A673 (cell line): ENCODE measurements around the gene COX6B2. TPM values are rescaled to one million over a fixed set of nuclear protein-coding genes. Genes with fewer than 3 reads are reported as not detected.

Experiments
- BruUV-seq: library from RNA; stranded (reverse); fragments of 400-500 nt; replicated peaks from 2 replicates; lab custom pipeline; 2021; lab: Mats Ljungman, UMichigan
- CTCF ChIA-PET: fragments of 300-600 bp; sonication (Branson Sonifier 250); formaldehyde crosslinking; loops from one replicate; lab custom pipeline; 2022; ENCODE audit warnings: antibody characterized with exemption; lab: Charles Lee
- POLR2A ChIA-PET: fragments of 300-600 bp; sonication (Branson Sonifier 250); formaldehyde crosslinking; loops from one replicate; lab custom pipeline; 2022; ENCODE audit warnings: antibody characterized with exemption; ENCODE audit not compliant: low non-redundant PET; lab: Charles Lee
- DNase-seq: peaks from one replicate; pipeline ENCODE4 v3.0.0-alpha.2; 2015; ENCODE audit warnings: low spot score
- H3K27ac ChIP-seq: fragments of 200-600 bp; sonication (generic); 2 replicates; pipeline ENCODE4 v1.5.1; 2016; ENCODE audit warnings: mixed run types, low read depth, mild to moderate bottlenecking, mixed read lengths, antibody characterized with exemption, low read length; ENCODE audit not compliant: poor library complexity, severe bottlenecking
- H3K27me3 ChIP-seq: fragments of 200-600 bp; sonication (generic); replicated peaks from 2 replicates; pipeline ENCODE4 v1.6.1; 2017; ENCODE audit warnings: mixed run types, low read depth, mild to moderate bottlenecking, mixed read lengths, antibody characterized with exemption, low read length; ENCODE audit not compliant: insufficient read depth, poor library complexity
- H3K36me3 ChIP-seq: fragments of 200-600 bp; sonication (generic); 2 replicates; pipeline ENCODE4 v1.6.1; 2016; ENCODE audit warnings: mixed run types, mild to moderate bottlenecking, mixed read lengths, antibody characterized with exemption, low read length; ENCODE audit not compliant: insufficient read depth, poor library complexity, severe bottlenecking
- H3K4me1 ChIP-seq: fragments of 200-600 bp; sonication (generic); 2 replicates; pipeline ENCODE4 v1.6.1; 2017; ENCODE audit warnings: mixed run types, mild to moderate bottlenecking, mixed read lengths, antibody characterized with exemption, low read length; ENCODE audit not compliant: insufficient read depth, poor library complexity, severe bottlenecking
- H3K4me3 ChIP-seq: fragments of 200-600 bp; sonication (generic); 2 replicates; pipeline ENCODE4 v1.5.1; 2016; ENCODE audit warnings: low read depth, mixed run types, mild to moderate bottlenecking, mixed read lengths, low read length; ENCODE audit not compliant: poor library complexity, severe bottlenecking
- H3K9me3 ChIP-seq: fragments of 200-600 bp; sonication (generic); 2 replicates; pipeline ENCODE4 v1.6.1; 2016; ENCODE audit warnings: mixed run types, low read depth, mild to moderate bottlenecking, mixed read lengths, antibody characterized with exemption, low read length; ENCODE audit not compliant: poor library complexity, severe bottlenecking
- EZH2 ChIP-seq: fragments of 200-600 bp; sonication (generic); IDR thresholded peaks from 2 replicates; pipeline ENCODE4 v1.6.1; 2017; ENCODE audit warnings: borderline replicate concordance, low read depth, mild to moderate bottlenecking, mixed read lengths, antibody characterized with exemption, low read length; ENCODE audit not compliant: poor library complexity, severe bottlenecking
- intact Hi-C: fragments of 100-400 bp; cut with micrococcal nuclease; formaldehyde crosslinking; loops from one replicate; pipeline ENCODE4 v1.10.0; 2022; ENCODE audit not compliant: unreplicated experiment
- total RNA-seq: library from RNA; stranded (reverse); gene quantifications from 2 replicates; pipeline ENCODE4 v1.2.3, GENCODE V29; 2021
- TF ChIP-seq, protein P1 (sequence below): fragments of 300-800, 200-600 bp; sonication (generic); conservative IDR thresholded peaks from 2 replicates; pipeline ENCODE4 v1.5.1; 2017; ENCODE audit warnings: low read depth, mild to moderate bottlenecking, antibody characterized with exemption, low read length, moderate library complexity, mixed read lengths

Gene COX6B2
- total RNA-seq, 1 experiment from 2014 or later, result not detected

DNA sequence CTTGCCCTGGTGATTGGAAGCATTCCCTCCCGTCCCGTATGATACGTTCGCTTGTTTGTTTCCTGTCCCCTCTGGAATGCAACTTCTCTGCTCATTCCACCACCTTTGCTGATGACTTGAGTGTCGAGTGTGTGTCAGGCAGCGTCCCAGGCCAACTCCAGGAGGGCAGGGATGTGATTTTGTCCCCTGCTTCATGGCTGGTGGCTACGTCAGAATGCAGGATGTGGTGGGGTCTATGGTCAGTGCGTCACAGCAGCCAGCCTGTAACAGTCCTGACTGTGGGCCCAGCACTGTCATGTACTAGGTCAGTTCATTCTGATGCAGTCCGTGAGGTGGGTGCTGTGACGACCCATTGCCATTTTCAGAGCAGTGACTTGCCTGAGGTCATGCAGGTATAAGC lies 54.5 kb downstream of the COX6B2 start:
- BruUV-seq, result no TSS peak
- no peak for DNase-seq
- Histone ChIP-seq H3K4me1 (peaks cover 4% of the 10 kb centered on the region), H3K27me3 (no peaks in the 10 kb centered on the region), H3K36me3 (peaks cover 21% of the 10 kb centered on the region), H3K4me3 (no peak overlapping the region), H3K27ac (no peak overlapping the region), H3K9me3 (no peaks in the 10 kb centered on the region)
- ChIA-PET POLR2A (no interaction called here), CTCF (no interaction called here)
- TF ChIP-seq, protein P1, sequence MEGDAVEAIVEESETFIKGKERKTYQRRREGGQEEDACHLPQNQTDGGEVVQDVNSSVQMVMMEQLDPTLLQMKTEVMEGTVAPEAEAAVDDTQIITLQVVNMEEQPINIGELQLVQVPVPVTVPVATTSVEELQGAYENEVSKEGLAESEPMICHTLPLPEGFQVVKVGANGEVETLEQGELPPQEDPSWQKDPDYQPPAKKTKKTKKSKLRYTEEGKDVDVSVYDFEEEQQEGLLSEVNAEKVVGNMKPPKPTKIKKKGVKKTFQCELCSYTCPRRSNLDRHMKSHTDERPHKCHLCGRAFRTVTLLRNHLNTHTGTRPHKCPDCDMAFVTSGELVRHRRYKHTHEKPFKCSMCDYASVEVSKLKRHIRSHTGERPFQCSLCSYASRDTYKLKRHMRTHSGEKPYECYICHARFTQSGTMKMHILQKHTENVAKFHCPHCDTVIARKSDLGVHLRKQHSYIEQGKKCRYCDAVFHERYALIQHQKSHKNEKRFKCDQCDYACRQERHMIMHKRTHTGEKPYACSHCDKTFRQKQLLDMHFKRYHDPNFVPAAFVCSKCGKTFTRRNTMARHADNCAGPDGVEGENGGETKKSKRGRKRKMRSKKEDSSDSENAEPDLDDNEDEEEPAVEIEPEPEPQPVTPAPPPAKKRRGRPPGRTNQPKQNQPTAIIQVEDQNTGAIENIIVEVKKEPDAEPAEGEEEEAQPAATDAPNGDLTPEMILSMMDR, result no peak
- TF ChIP-seq EZH2, result no peak
- intact Hi-C loops, result loop anchor here (10.0 kb wide), 1 partner anchor 85 kb away; the partner anchor contains the start of genes RPL28 and TMEM238

Other genes starting within 250 kb of the COX6B2 start
- gene PPP1R12C, start 237.1 kb downstream of the COX6B2 start, total RNA-seq, result 85.7 and 94.6 TPM in 2 replicates
- gene TNNT1, start 205.5 kb downstream of the COX6B2 start, total RNA-seq, result 37.6 and 54.3 TPM in 2 replicates
- gene TNNI3, start 197.0 kb downstream of the COX6B2 start, total RNA-seq, result 12.8 and 16.5 TPM in 2 replicates
- gene DNAAF3, start 188.1 kb downstream of the COX6B2 start, total RNA-seq, result 4.2 and 9.1 TPM in 2 replicates
- gene SYT5, start 174.4 kb downstream of the COX6B2 start, total RNA-seq, result 0.28 TPM in 1 of 2 replicates, not detected in the other
- gene PTPRH, start 145.2 kb downstream of the COX6B2 start, total RNA-seq, result 0.17 and 0.55 TPM in 2 replicates
- 4.8 and 6.1 TPM in 2 replicates for gene TMEM86B, start 126.0 kb downstream of the COX6B2 start, total RNA-seq
- gene PPP6R1, start 95.7 kb downstream of the COX6B2 start, total RNA-seq, result 103 and 108 TPM in 2 replicates
- gene HSPBP1, start 74.6 kb downstream of the COX6B2 start, total RNA-seq, result 80.3 and 83.4 TPM in 2 replicates
- gene BRSK1, start 70.7 kb downstream of the COX6B2 start, total RNA-seq, result 30.5 and 36.8 TPM in 2 replicates
- gene TMEM150B, start 29.4 kb downstream of the COX6B2 start, total RNA-seq, result not detected in 2 replicates
- 19.7 and 24.1 TPM in 2 replicates for gene KMT5C, start 14.8 kb downstream of the COX6B2 start, total RNA-seq
- not detected in 2 replicates for gene GARIN5B, start 8.5 kb upstream of the COX6B2 start, total RNA-seq
- gene IL11, start 15.7 kb upstream of the COX6B2 start, total RNA-seq, result 0.42 and 0.47 TPM in 2 replicates
- not detected in 2 replicates for gene TMEM190, start 22.1 kb upstream of the COX6B2 start, total RNA-seq
- 0.42 and 0.69 TPM in 2 replicates for gene TMEM238, start 29.6 kb upstream of the COX6B2 start, total RNA-seq
- 1,355 and 1,380 TPM in 2 replicates for gene RPL28, start 31.2 kb upstream of the COX6B2 start, total RNA-seq
- gene UBE2S, start 53.1 kb upstream of the COX6B2 start, total RNA-seq, result 509 and 587 TPM in 2 replicates
- gene SHISA7, start 88.6 kb upstream of the COX6B2 start, total RNA-seq, result 0.21 and 0.26 TPM in 2 replicates
- 33.2 and 40.6 TPM in 2 replicates for gene ISOC2, start 106.9 kb upstream of the COX6B2 start, total RNA-seq
- gene C19orf85, start 110.0 kb upstream of the COX6B2 start, total RNA-seq, result not detected in 2 replicates
- 11.9 and 16.7 TPM in 2 replicates for gene ZNF628, start 121.9 kb upstream of the COX6B2 start, total RNA-seq
- gene NAT14, start 130.5 kb upstream of the COX6B2 start, total RNA-seq, result 55.1 and 66.0 TPM in 2 replicates
- 1.4 and 2.2 TPM in 2 replicates for gene SSC5D, start 133.7 kb upstream of the COX6B2 start, total RNA-seq
- gene SBK2, start 182.4 kb upstream of the COX6B2 start, total RNA-seq, result not detected in 2 replicates
- gene SBK3, start 190.8 kb upstream of the COX6B2 start, total RNA-seq, result not detected in 2 replicates
- gene ZNF579, start 226.1 kb upstream of the COX6B2 start, total RNA-seq, result 27.4 and 27.5 TPM in 2 replicates
- 27.8 and 29.3 TPM in 2 replicates for gene FIZ1, start 244.8 kb upstream of the COX6B2 start, total RNA-seq
- gene ZNF524, start 245.6 kb upstream of the COX6B2 start, total RNA-seq, result 6.3 and 7.5 TPM in 2 replicates